ENCODE measurements around the gene IGSF21.

GRCh38 chr1:18241891-18242290 is 134.3 kb downstream of the IGSF21 start:
- TF ChIP-seq CTCF (IDR thresholded peaks at IDR 0.05) (no peak), ZNF317 (CRISPR knock-in tag; IDR thresholded peaks at IDR 0.05; ENCODE audit: borderline replicate concordance, low read depth) (no peak), ARID4B (CRISPR knock-in tag; IDR thresholded peaks at IDR 0.05; ENCODE audit: borderline replicate concordance) (no peak), SP1 (CRISPR knock-in tag; conservative IDR thresholded peaks at IDR 0.05) (no peak), ETV6 (CRISPR knock-in tag; IDR thresholded peaks at IDR 0.05) (no peak), SOX15 (CRISPR knock-in tag; IDR thresholded peaks at IDR 0.05) (no peak), MXD4 (CRISPR knock-in tag; IDR thresholded peaks at IDR 0.05; ENCODE audit: borderline replicate concordance) (no peak), NR3C1 (CRISPR knock-in tag; conservative IDR thresholded peaks at IDR 0.05; ENCODE audit: low read depth) (no peak), CREB1 (CRISPR knock-in tag; IDR thresholded peaks at IDR 0.05) (no peak)
- TF ChIP-seq, protein P1, sequence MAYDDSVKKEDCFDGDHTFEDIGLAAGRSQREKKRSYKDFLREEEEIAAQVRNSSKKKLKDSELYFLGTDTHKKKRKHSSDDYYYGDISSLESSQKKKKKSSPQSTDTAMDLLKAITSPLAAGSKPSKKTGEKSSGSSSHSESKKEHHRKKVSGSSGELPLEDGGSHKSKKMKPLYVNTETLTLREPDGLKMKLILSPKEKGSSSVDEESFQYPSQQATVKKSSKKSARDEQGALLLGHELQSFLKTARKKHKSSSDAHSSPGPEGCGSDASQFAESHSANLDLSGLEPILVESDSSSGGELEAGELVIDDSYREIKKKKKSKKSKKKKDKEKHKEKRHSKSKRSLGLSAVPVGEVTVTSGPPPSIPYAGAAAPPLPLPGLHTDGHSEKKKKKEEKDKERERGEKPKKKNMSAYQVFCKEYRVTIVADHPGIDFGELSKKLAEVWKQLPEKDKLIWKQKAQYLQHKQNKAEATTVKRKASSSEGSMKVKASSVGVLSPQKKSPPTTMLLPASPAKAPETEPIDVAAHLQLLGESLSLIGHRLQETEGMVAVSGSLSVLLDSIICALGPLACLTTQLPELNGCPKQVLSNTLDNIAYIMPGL (CRISPR knock-in tag; IDR thresholded peaks at IDR 0.05): no peak

All from WTC11 (cell line).